ENCODE measurements around the gene MRFAP1L1.
A peak's percentile ranks its signal among the peaks of the same experiment; 100 is the strongest.

The MRFAP1L1 gene

DNA sequence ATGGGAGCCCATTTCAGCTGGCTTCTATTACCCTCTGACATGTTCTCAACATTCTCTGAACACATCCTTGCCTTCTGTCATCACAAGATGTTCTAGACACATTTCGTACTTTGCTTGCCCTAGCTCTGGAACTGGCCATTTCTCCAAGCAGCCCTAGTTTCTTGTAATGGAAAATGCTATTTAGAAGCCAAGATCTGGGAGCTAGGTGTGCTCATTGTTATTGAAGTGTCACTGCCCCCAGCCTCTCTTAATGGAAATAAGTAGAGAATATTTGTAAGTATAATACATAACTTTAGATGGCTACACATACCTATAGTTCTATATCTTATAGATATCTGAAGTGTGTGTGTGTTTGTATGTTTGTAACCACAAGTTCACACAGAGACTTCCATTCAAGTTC is 6.9 kb downstream of the MRFAP1L1 start:
- Histone ChIP-seq H3K27ac (ENCODE audit: low read length) (no peak overlapping the region), H3K4me1 (ENCODE audit: low read length) (peaks cover under 1% of the 10 kb centered on the region; the same call in 1 of the 2 replicates), H3K79me2 (ENCODE audit: low read length) (peaks cover 44% of the 10 kb centered on the region), H2AFZ (ENCODE audit: low read depth, low read length) (no peak overlapping the region), H4K20me1 (ENCODE audit: insufficient read depth, low read length) (no peaks in the 10 kb centered on the region), H3K9me3 (ENCODE audit: insufficient read depth, low read length) (no peaks in the 10 kb centered on the region), H3K36me3 (replicated peaks; ENCODE audit: low read depth, low read length) (peaks cover 28% of the 10 kb centered on the region), H3K4me3 (ENCODE audit: low read length) (no peak overlapping the region), H3K27me3 (ENCODE audit: low read depth, low read length) (no peaks in the 10 kb centered on the region), H3K4me2 (ENCODE audit: low read length) (no peak overlapping the region), H3K9ac (ENCODE audit: low read length) (no peak overlapping the region)
- TF ChIP-seq EZH2phosphoT487 (IDR thresholded peaks at IDR 0.05; ENCODE audit: low read depth) (no peak), CTCF (IDR thresholded peaks at IDR 0.05; ENCODE audit: low read depth, low read length) (no peak)

DNA sequence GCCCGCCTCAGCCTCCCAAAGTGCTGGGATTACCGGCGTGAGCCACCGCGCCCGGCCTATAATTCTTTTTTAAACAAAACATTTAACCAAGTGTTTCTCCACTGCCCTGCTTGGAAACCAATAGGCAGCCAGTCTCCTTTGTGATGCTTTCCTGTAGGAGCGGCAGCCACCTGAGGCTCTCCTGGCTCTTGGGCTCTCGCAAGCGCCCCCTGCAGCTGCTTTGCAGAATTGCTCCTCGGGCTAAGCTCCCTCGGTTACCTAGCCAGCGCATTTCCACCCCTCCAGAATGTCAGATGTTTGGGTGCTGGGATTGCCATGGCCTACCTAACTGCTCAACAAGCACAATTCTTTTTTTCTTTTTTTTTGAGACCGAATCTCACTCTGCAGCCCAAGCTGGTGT is 8.3 kb downstream of the MRFAP1L1 start:
- peaks cover 31% of the 10 kb centered on the region for H3K79me2 ChIP-seq (ENCODE audit: low read length)
- no peak overlapping the region for H3K4me2 ChIP-seq (ENCODE audit: low read length)
- TF ChIP-seq EZH2phosphoT487 (IDR thresholded peaks at IDR 0.05; ENCODE audit: low read depth) (no peak), CTCF (IDR thresholded peaks at IDR 0.05; ENCODE audit: low read depth, low read length) (peak; percentile 37)
- no peak overlapping the region for H3K4me3 ChIP-seq (ENCODE audit: low read length)
- no peaks in the 10 kb centered on the region for H4K20me1 ChIP-seq (ENCODE audit: insufficient read depth, low read length)
- no peak overlapping the region for H3K9ac ChIP-seq (ENCODE audit: low read length)
- no peak overlapping the region for H2AFZ ChIP-seq (ENCODE audit: low read depth, low read length)
- H3K36me3 ChIP-seq (replicated peaks; ENCODE audit: low read depth, low read length), result peaks cover 17% of the 10 kb centered on the region
- no peak overlapping the region for H3K27ac ChIP-seq (ENCODE audit: low read length)
- no peaks in the 10 kb centered on the region; the same call in 1 of the 2 replicates for H3K4me1 ChIP-seq (ENCODE audit: low read length)
- no peaks in the 10 kb centered on the region for H3K9me3 ChIP-seq (ENCODE audit: insufficient read depth, low read length)
- no peaks in the 10 kb centered on the region for H3K27me3 ChIP-seq (ENCODE audit: low read depth, low read length)

DNA sequence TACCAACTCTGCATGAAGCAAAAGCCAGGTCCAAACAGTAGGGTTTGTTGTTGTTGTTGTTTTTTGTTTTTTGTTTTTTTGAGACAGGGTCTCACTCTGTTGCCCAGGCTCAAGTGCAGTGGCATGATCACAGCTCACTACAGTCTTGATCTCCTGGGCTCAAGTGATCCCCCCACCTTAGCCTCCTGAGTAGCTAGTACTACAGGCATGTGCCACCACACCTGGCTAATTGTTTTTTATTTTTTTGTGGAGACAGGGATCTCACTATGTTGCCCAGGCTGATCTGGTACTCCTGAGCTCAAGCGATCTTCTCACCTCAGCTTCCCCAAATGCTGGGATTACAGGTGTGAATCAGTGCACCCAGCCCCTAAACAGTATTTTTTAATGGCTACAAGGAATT is 9.8 kb downstream of the MRFAP1L1 start:
- H4K20me1 ChIP-seq (ENCODE audit: insufficient read depth, low read length), result no peaks in the 10 kb centered on the region
- H3K4me1 ChIP-seq (ENCODE audit: low read length), result no peaks in the 10 kb centered on the region; the same call in 1 of the 2 replicates
- no peak for TF ChIP-seq CTCF (IDR thresholded peaks at IDR 0.05; ENCODE audit: low read depth, low read length)
- TF ChIP-seq EZH2phosphoT487 (IDR thresholded peaks at IDR 0.05; ENCODE audit: low read depth), result no peak
- H2AFZ ChIP-seq (ENCODE audit: low read depth, low read length), result no peak overlapping the region
- peaks cover 16% of the 10 kb centered on the region for H3K79me2 ChIP-seq (ENCODE audit: low read length)
- H3K36me3 ChIP-seq (replicated peaks; ENCODE audit: low read depth, low read length), result peaks cover 7% of the 10 kb centered on the region
- H3K27me3 ChIP-seq (ENCODE audit: low read depth, low read length), result no peaks in the 10 kb centered on the region
- no peak overlapping the region for H3K4me3 ChIP-seq (ENCODE audit: low read length)
- no peaks in the 10 kb centered on the region for H3K9me3 ChIP-seq (ENCODE audit: insufficient read depth, low read length)
- H3K27ac ChIP-seq (ENCODE audit: low read length), result no peak overlapping the region
- H3K9ac ChIP-seq (ENCODE audit: low read length), result no peak overlapping the region
- H3K4me2 ChIP-seq (ENCODE audit: low read length), result no peak overlapping the region

GRCh38 chr4:6699388-6699787 is 10.3 kb downstream of the MRFAP1L1 start:
- TF ChIP-seq EZH2phosphoT487 (IDR thresholded peaks at IDR 0.05; ENCODE audit: low read depth), result no peak
- TF ChIP-seq CTCF (IDR thresholded peaks at IDR 0.05; ENCODE audit: low read depth, low read length), result no peak
- no peaks in the 10 kb centered on the region for H3K9me3 ChIP-seq (ENCODE audit: insufficient read depth, low read length)
- H3K4me3 ChIP-seq (ENCODE audit: low read length), result no peak overlapping the region

More at GRCh38 chr4:6699388-6699787, 10.3 kb downstream of the MRFAP1L1 start:
- Histone ChIP-seq H3K79me2 (ENCODE audit: low read length) (peaks cover 12% of the 10 kb centered on the region; the same call in 1 of the 2 replicates), H3K27me3 (ENCODE audit: low read depth, low read length) (no peaks in the 10 kb centered on the region), H4K20me1 (ENCODE audit: insufficient read depth, low read length) (no peaks in the 10 kb centered on the region), H3K27ac (ENCODE audit: low read length) (no peak overlapping the region), H2AFZ (ENCODE audit: low read depth, low read length) (no peak overlapping the region), H3K4me1 (ENCODE audit: low read length) (no peaks in the 10 kb centered on the region; the same call in 1 of the 2 replicates), H3K9ac (ENCODE audit: low read length) (no peak overlapping the region), H3K36me3 (replicated peaks; ENCODE audit: low read depth, low read length) (peaks cover 7% of the 10 kb centered on the region), H3K4me2 (ENCODE audit: low read length) (no peak overlapping the region)

All from OCI-LY3 (cell line).